HAP-1 (cell line): ENCODE results near the gene C11orf86.
A peak's percentile ranks its signal among the peaks of the same experiment; 100 is the strongest.

Source experiments
- DNase-seq, 2 experiments: peaks; one replicate each; pipeline ENCODE4 v3.0.0-alpha.2; 2016 to 2020; ENCODE audit warnings: low spot score in 2 of 2
- H3K27me3 ChIP-seq: fragments of 250-450 bp; sonication (Bioruptor Pico); 2 replicates; pipeline ENCODE4 v1.5.1; 2020; ENCODE audit warnings: low read depth, mild to moderate bottlenecking, moderate library complexity
- H3K36me3 ChIP-seq: fragments of 250-450 bp; sonication (Bioruptor Pico); replicated peaks from 2 replicates; pipeline ENCODE4 v1.5.1; 2020; ENCODE audit warnings: mild to moderate bottlenecking
- H3K4me1 ChIP-seq: fragments of 250-450 bp; sonication (Bioruptor Pico); 2 replicates; pipeline ENCODE4 v1.5.1; 2020; ENCODE audit warnings: mild to moderate bottlenecking
- H3K4me3 ChIP-seq: fragments of 250-450 bp; sonication (Bioruptor Pico); 2 replicates; pipeline ENCODE4 v1.5.1; 2020; ENCODE audit warnings: mild to moderate bottlenecking, moderate library complexity
- H3K9me3 ChIP-seq: fragments of 250-450 bp; sonication (Bioruptor Pico); 2 replicates; pipeline ENCODE4 v1.5.1; 2020; ENCODE audit warnings: mild to moderate bottlenecking, moderate library complexity
- in situ Hi-C: fragments of 300-500 bp; cut with MboI; formaldehyde crosslinking; loops from 3 replicates; pipeline ENCODE4 v1.14.3; 2020; ENCODE audit warnings: low sequenced_read_pairs, inconsistent platforms, mixed read lengths

Gene C11orf86

GRCh38 chr11:66974724-66975404 is at the start of gene C11orf86:
Gene C11orf86, plus strand, starts transcription at chr11:66975304. Its CDS starts 59 bp downstream, at chr11:66975363.
- no peak for DNase-seq
- Histone ChIP-seq H3K4me1 (no peaks in the 10 kb centered on the region; the same call in 1 of the 2 replicates), H3K36me3 (no peaks in the 10 kb centered on the region), H3K9me3 (no peaks in the 10 kb centered on the region), H3K4me3 (no peak within 1 kb of the TSS), H3K27me3 (no peaks in the 10 kb centered on the region)
- in situ Hi-C loops: loop anchor here (10.0 kb wide), 1 partner anchor 280 kb away; no protein-coding TSS in a partner anchor

- DNase-seq: no peak
- H3K9me3 ChIP-seq: no peaks in the 10 kb centered on the region
- no peaks in the 10 kb centered on the region for H3K4me1 ChIP-seq
- in situ Hi-C loops: no loop called here
- H3K36me3 ChIP-seq: no peaks in the 10 kb centered on the region
- no peak overlapping the region for H3K4me3 ChIP-seq
- no peaks in the 10 kb centered on the region for H3K27me3 ChIP-seq
Observed at GRCh38 chr11:66929753-66930152, 45.4 kb upstream of the C11orf86 start.

GRCh38 chr11:66932543-66932942 is 42.6 kb upstream of the C11orf86 start:
- no peaks in the 10 kb centered on the region for H3K36me3 ChIP-seq
- H3K4me1 ChIP-seq: no peaks in the 10 kb centered on the region
- in situ Hi-C loops: no loop called here
- DNase-seq: no peak
- H3K4me3 ChIP-seq: no peak overlapping the region
- no peaks in the 10 kb centered on the region for H3K27me3 ChIP-seq
- H3K9me3 ChIP-seq: no peaks in the 10 kb centered on the region

GRCh38 chr11:66933531-66933930 is 41.6 kb upstream of the C11orf86 start:
- in situ Hi-C loops: no loop called here
- no peaks in the 10 kb centered on the region for H3K4me1 ChIP-seq
- no peaks in the 10 kb centered on the region for H3K9me3 ChIP-seq
- DNase-seq: no peak
- no peak overlapping the region for H3K4me3 ChIP-seq
- H3K27me3 ChIP-seq: no peaks in the 10 kb centered on the region
- no peaks in the 10 kb centered on the region for H3K36me3 ChIP-seq

- Histone ChIP-seq H3K9me3 (no peaks in the 10 kb centered on the region), H3K36me3 (no peaks in the 10 kb centered on the region), H3K4me1 (no peaks in the 10 kb centered on the region), H3K27me3 (no peaks in the 10 kb centered on the region), H3K4me3 (no peak overlapping the region)
- in situ Hi-C loops: no loop called here
- no peak for DNase-seq
Observed at GRCh38 chr11:66934950-66935779, 39.9 kb upstream of the C11orf86 start.

- Histone ChIP-seq H3K9me3 (no peaks in the 10 kb centered on the region), H3K27me3 (no peaks in the 10 kb centered on the region), H3K4me3 (no peak overlapping the region), H3K4me1 (no peaks in the 10 kb centered on the region), H3K36me3 (no peaks in the 10 kb centered on the region)
- DNase-seq: no peak
- in situ Hi-C loops: no loop called here
Observed at GRCh38 chr11:66936311-66936711, 38.8 kb upstream of the C11orf86 start.

DNA sequence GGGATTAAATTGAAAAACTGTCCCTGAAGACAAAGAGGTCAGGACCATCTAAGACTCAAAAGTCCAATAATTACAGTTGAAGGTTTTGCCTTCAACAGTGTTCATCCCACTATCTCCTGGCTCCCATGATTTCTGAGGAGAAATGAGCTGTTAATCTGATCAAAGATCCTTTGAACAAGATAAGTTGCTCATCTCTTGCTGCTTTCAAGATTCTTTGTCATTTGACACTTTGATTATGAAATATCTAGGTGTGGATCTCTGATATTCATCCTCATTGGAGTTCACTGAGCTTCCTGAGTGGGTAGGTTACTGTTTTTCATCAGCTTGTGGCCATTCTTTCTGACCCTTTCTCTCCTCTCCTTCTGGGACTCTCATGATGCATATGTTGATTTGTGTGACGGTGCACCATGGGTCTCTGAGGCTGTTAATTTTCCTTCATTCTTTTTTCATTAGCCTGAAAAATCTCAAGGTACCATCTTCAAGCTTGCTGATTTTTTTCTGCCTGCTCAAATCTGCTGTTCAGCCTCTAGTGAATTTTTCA is 37.8 kb upstream of the C11orf86 start:
- in situ Hi-C loops: no loop called here
- no peaks in the 10 kb centered on the region for H3K9me3 ChIP-seq
- no peaks in the 10 kb centered on the region for H3K4me1 ChIP-seq

DNA sequence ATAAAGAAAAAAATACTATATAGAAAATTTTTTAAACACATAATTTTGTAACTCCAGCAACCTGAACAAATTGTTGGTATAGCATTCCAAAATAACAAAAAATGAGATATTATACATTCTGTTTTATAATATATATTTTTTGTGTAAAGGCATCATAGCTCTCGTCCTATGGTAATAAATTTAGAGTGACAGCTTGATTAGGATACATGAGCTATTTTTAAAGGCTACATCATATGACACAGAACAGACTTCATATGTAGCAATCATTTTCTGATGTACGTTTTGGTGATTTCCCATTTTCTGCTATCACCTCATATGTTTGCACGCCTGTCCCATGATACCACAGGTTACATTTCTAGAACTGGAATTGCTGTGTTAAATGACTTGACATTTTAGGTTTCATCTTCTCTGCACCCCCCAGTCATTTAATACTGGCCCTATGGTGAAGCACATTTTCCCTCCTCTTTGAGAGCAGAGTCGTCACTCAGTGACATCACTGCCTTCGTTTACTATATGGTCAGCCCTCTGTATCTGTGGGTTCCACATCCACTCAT is 36.4 kb upstream of the C11orf86 start:
- no peak overlapping the region for H3K4me3 ChIP-seq

More for the DNA sequence above, 37.8 kb upstream of the C11orf86 start:
- H3K36me3 ChIP-seq: no peaks in the 10 kb centered on the region
- no peaks in the 10 kb centered on the region for H3K27me3 ChIP-seq
- no peak overlapping the region for H3K4me3 ChIP-seq
- DNase-seq: no peak

DNA sequence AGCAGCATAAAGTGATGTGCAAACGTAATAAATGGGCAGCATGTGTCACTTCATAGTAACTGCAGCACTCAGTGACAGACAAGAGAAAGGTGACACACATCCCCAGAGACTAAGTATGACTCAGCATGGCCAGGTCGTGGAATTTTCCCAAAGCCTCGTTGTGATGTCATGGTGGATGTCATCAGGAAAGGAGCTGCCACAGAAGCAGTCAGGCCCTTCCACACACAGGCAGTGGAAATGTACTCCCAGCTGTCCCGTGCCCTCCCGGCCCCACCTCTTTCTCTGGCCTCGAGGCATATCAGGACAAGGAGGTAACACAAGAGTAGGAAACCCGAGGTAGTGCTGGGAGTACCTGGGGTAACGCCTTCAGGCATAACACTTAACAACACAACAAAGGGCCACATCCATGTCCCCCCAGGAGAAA is 25.0 kb upstream of the C11orf86 start:
- H3K4me3 ChIP-seq: no peak overlapping the region
- peak in 1 of 2 experiments; percentile 41 for DNase-seq
- in situ Hi-C loops: no loop called here
- H3K4me1 ChIP-seq: peaks cover 4% of the 10 kb centered on the region
- H3K36me3 ChIP-seq: no peaks in the 10 kb centered on the region
- H3K27me3 ChIP-seq: no peaks in the 10 kb centered on the region
- no peaks in the 10 kb centered on the region for H3K9me3 ChIP-seq

More for the DNA sequence above, 36.4 kb upstream of the C11orf86 start:
- no peak for DNase-seq
- Histone ChIP-seq H3K4me1 (no peaks in the 10 kb centered on the region), H3K36me3 (no peaks in the 10 kb centered on the region), H3K27me3 (no peaks in the 10 kb centered on the region), H3K9me3 (no peaks in the 10 kb centered on the region)
- in situ Hi-C loops: no loop called here

DNA sequence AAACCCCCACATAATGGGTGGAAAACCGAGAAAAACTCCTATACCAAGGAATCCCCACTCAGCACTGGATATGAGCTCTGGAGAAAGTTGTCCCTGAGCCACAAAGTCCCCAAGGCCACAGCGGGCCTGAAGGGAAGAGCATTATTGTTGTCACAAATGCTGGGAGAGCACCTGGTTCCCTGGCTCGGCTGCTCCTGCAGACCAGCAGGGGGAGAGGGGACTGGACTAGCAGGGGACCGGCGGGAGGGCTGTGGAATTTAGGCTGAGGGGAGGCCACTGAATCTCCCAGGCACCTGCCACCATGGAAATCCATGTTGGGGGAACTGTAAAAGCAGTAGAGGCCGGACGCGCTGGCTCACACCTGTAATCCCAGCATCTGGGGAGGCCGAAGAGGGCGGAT is 24.0 kb upstream of the C11orf86 start:
- no peaks in the 10 kb centered on the region for H3K36me3 ChIP-seq
- no peaks in the 10 kb centered on the region for H3K9me3 ChIP-seq
- in situ Hi-C loops: no loop called here
- H3K4me3 ChIP-seq: no peak overlapping the region
- H3K4me1 ChIP-seq: no peaks in the 10 kb centered on the region; the same call in 1 of the 2 replicates
- no peak for DNase-seq
- H3K27me3 ChIP-seq: no peaks in the 10 kb centered on the region

- DNase-seq: no peak
Observed at GRCh38 chr11:66951927-66952337, 23.2 kb upstream of the C11orf86 start.

GRCh38 chr11:66953081-66953833 is 21.8 kb upstream of the C11orf86 start:
- DNase-seq: no peak
- no peaks in the 10 kb centered on the region for H3K36me3 ChIP-seq
- in situ Hi-C loops: no loop called here
- no peak overlapping the region for H3K4me3 ChIP-seq
- H3K9me3 ChIP-seq: no peaks in the 10 kb centered on the region
- H3K27me3 ChIP-seq: no peaks in the 10 kb centered on the region
- H3K4me1 ChIP-seq: peaks cover 5% of the 10 kb centered on the region; the same call in 1 of the 2 replicates

More at GRCh38 chr11:66951927-66952337, 23.2 kb upstream of the C11orf86 start:
- no peaks in the 10 kb centered on the region for H3K36me3 ChIP-seq
- H3K4me1 ChIP-seq: no peaks in the 10 kb centered on the region; the same call in 1 of the 2 replicates
- no peaks in the 10 kb centered on the region for H3K9me3 ChIP-seq
- in situ Hi-C loops: no loop called here
- H3K4me3 ChIP-seq: no peak overlapping the region
- H3K27me3 ChIP-seq: no peaks in the 10 kb centered on the region

GRCh38 chr11:66956689-66957290 is 18.3 kb upstream of the C11orf86 start:
- H3K27me3 ChIP-seq: no peaks in the 10 kb centered on the region
- DNase-seq: no peak
- H3K4me1 ChIP-seq: peaks cover 14% of the 10 kb centered on the region
- no peaks in the 10 kb centered on the region for H3K9me3 ChIP-seq
- H3K36me3 ChIP-seq: no peaks in the 10 kb centered on the region
- H3K4me3 ChIP-seq: no peak overlapping the region; the same call in 1 of the 2 replicates
- in situ Hi-C loops: no loop called here
